CD8-positive, alpha-beta memory T cell (primary cell): ENCODE results near the gene MED13L. TPM values are rescaled to one million over a fixed set of nuclear protein-coding genes. Genes with fewer than 3 reads are reported as not detected.

Experiments
- CTCF ChIA-PET: fragments of 350-600 bp; sonication (Branson Sonifier 250); formaldehyde crosslinking; loops from one replicate; lab custom pipeline; 2021; ENCODE audit warnings: antibody characterized with exemption; lab: Charles Lee
- POLR2A ChIA-PET: fragments of 350-600 bp; sonication (Branson Sonifier 250); formaldehyde crosslinking; loops from one replicate; lab custom pipeline; 2021; ENCODE audit warnings: antibody characterized with exemption; lab: Charles Lee
- DNase-seq, 5 donors: peaks; one replicate each; pipeline versions ENCODE4 v3.0.0 to v3.0.0-alpha.2; 2020 to 2022; ENCODE audit warnings: mixed read lengths in 1 of 5
- H3K27ac ChIP-seq: one replicate; pipeline ENCODE4 v1.7.0; 2013; ENCODE audit warnings: low read depth, mild to moderate bottlenecking, low read length, moderate library complexity
- H3K27me3 ChIP-seq: 2 replicates; pipeline ENCODE4 v1.7.0; 2013; ENCODE audit warnings: low read length, mild to moderate bottlenecking; ENCODE audit not compliant: insufficient read depth, poor library complexity, severe bottlenecking
- H3K36me3 ChIP-seq: 2 replicates; pipeline ENCODE4 v1.7.0; 2013; ENCODE audit warnings: mild to moderate bottlenecking, low read length, moderate library complexity; ENCODE audit not compliant: insufficient read depth
- H3K4me1 ChIP-seq: 2 replicates; pipeline ENCODE4 v1.7.0; 2013; ENCODE audit warnings: mild to moderate bottlenecking, low read length, moderate library complexity; ENCODE audit not compliant: insufficient read depth
- H3K4me3 ChIP-seq: 2 replicates; pipeline ENCODE4 v1.7.0; 2013; ENCODE audit warnings: mild to moderate bottlenecking, low read length
- H3K9me3 ChIP-seq: 2 replicates; pipeline ENCODE4 v1.7.0; 2013; ENCODE audit warnings: mild to moderate bottlenecking, low read length
- H3K27ac Mint-ChIP-seq, 8 donors: one replicate each; pipeline ENCODE4 v1.8.0; 2020 to 2021; ENCODE audit warnings: mixed read lengths in 8 of 8, mild to moderate bottlenecking in 6 of 8, inconsistent platforms in 3 of 8, moderate library complexity in 3 of 8
- H3K27me3 Mint-ChIP-seq, 2 donors: one replicate each; pipeline ENCODE4 v1.8.0; 2020 to 2021; ENCODE audit warnings: mixed read lengths in 2 of 2, mild to moderate bottlenecking in 1 of 2, moderate library complexity in 1 of 2
- H3K36me3 Mint-ChIP-seq, 3 donors: one replicate each; pipeline ENCODE4 v1.8.0; 2020 to 2021; ENCODE audit warnings: mixed read lengths in 3 of 3, inconsistent platforms in 1 of 3, mild to moderate bottlenecking in 1 of 3
- H3K4me1 Mint-ChIP-seq, 3 donors: one replicate each; pipeline ENCODE4 v1.8.0; 2020 to 2021; ENCODE audit warnings: mixed read lengths in 3 of 3, inconsistent platforms in 1 of 3, mild to moderate bottlenecking in 1 of 3
- H3K4me3 Mint-ChIP-seq, 7 donors: one replicate each; pipeline ENCODE4 v1.8.0; 2020 to 2021; ENCODE audit warnings: mixed read lengths in 7 of 7, mild to moderate bottlenecking in 6 of 7, moderate library complexity in 4 of 7, inconsistent platforms in 2 of 7
- H3K9me3 Mint-ChIP-seq, 5 donors: one replicate each; pipeline ENCODE4 v1.8.0; 2020 to 2022; ENCODE audit warnings: mixed read lengths in 5 of 5, mild to moderate bottlenecking in 3 of 5, moderate library complexity in 2 of 5, inconsistent platforms in 1 of 5
- polyA plus RNA-seq: library from polyadenylated mRNA; unstranded; fragments of 300-500 nt; fragmentation: Illumina TruSeq; gene quantifications from one replicate; pipeline ENCODE4 v1.2.3, GENCODE V29; 2021
- total RNA-seq, 2 experiments: library from RNA; stranded (reverse); gene quantifications; one replicate each; pipeline ENCODE4 v1.2.3, GENCODE V29; 2021

MED13L gene
- total and polyA plus RNA-seq, 3 experiments from 2014 or later = 6.6 to 53.4 (median 49.7) TPM

GRCh38 chr12:116092776-116093175 is 184.7 kb downstream of the MED13L start:
- Histone ChIP-seq H3K36me3 (no peaks in the 10 kb centered on the region), H3K27me3 (no peaks in the 10 kb centered on the region), H3K27ac (no peak overlapping the region), H3K4me3 (no peak overlapping the region), H3K9me3 (no peaks in the 10 kb centered on the region), H3K4me1 (peaks cover 10% of the 10 kb centered on the region)
- Mint-ChIP-seq H3K27me3 (no peaks in the 10 kb centered on the region), H3K9me3 (no peaks in the 10 kb centered on the region), H3K4me3 (no peak overlapping the region), H3K4me1 (peaks cover 34 to 49% (median 39%) of the 10 kb centered on the region in 3 donors), H3K27ac (no peak overlapping the region), H3K36me3 (peaks cover 12 to 36% (median 13%) of the 10 kb centered on the region in 3 donors)
- POLR2A ChIA-PET = no interaction called here
- no peak for DNase-seq
- CTCF ChIA-PET = no interaction called here

GRCh38 chr12:116092162-116092561 is 185.3 kb downstream of the MED13L start:
- peaks cover 12 to 33% (median 13%) of the 10 kb centered on the region in 3 donors for H3K36me3 Mint-ChIP-seq
- H3K27me3 Mint-ChIP-seq = peaks cover 0 to 1% of the 10 kb centered on the region in 2 donors
- ChIA-PET POLR2A (no interaction called here), CTCF (no interaction called here)
- H3K9me3 Mint-ChIP-seq = no peaks in the 10 kb centered on the region
- Histone ChIP-seq H3K27me3 (no peaks in the 10 kb centered on the region), H3K9me3 (no peaks in the 10 kb centered on the region), H3K4me1 (peaks cover 10% of the 10 kb centered on the region), H3K36me3 (no peaks in the 10 kb centered on the region), H3K27ac (no peak overlapping the region), H3K4me3 (no peak overlapping the region)
- H3K4me3 Mint-ChIP-seq = no peak overlapping the region
- H3K27ac Mint-ChIP-seq = no peak overlapping the region
- no peak for DNase-seq
- H3K4me1 Mint-ChIP-seq = peaks cover 41 to 55% (median 45%) of the 10 kb centered on the region in 3 donors

DNA sequence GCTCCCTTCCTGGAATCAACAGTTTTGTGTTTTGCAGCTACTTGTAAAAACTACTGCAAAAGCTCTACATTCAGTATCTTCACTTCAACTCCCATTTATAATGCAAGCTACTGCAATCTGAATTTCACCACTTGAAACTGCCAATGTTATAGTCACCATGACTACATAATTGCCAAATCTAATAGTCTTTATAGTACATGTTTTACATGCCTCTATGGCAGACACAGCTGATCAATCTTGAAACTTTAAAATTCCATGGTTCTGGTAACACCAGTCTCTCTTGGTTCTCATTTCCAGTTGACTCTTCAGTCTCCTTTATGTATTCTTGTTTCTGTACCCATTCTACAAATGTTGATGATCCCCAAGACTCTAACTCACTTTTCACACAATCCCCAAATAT is 185.9 kb downstream of the MED13L start:
- H3K9me3 ChIP-seq = no peaks in the 10 kb centered on the region
- DNase-seq = no peak
- H3K27me3 ChIP-seq = no peaks in the 10 kb centered on the region
- no peak overlapping the region for H3K4me3 ChIP-seq
- H3K4me3 Mint-ChIP-seq = no peak overlapping the region
- H3K36me3 Mint-ChIP-seq = peaks cover 11 to 30% (median 13%) of the 10 kb centered on the region in 3 donors
- H3K27ac Mint-ChIP-seq = no peak overlapping the region
- H3K36me3 ChIP-seq = no peaks in the 10 kb centered on the region
- ChIA-PET CTCF (no interaction called here), POLR2A (no interaction called here)
- H3K27me3 Mint-ChIP-seq = peaks cover 0 to 1% of the 10 kb centered on the region in 2 donors
- peaks cover 41 to 58% (median 45%) of the 10 kb centered on the region in 3 donors for H3K4me1 Mint-ChIP-seq
- peaks cover 10% of the 10 kb centered on the region for H3K4me1 ChIP-seq
- no peaks in the 10 kb centered on the region for H3K9me3 Mint-ChIP-seq
- no peak overlapping the region for H3K27ac ChIP-seq

GRCh38 chr12:116090516-116090915 is 187.0 kb downstream of the MED13L start:
- Mint-ChIP-seq H3K27ac (no peak overlapping the region), H3K27me3 (peaks cover 0 to 1% of the 10 kb centered on the region in 2 donors), H3K4me3 (no peak overlapping the region), H3K4me1 (peaks cover 46 to 59% (median 47%) of the 10 kb centered on the region in 3 donors), H3K36me3 (peaks cover 8 to 25% (median 9%) of the 10 kb centered on the region in 3 donors), H3K9me3 (no peaks in the 10 kb centered on the region)
- Histone ChIP-seq H3K4me3 (no peak overlapping the region), H3K27ac (no peak overlapping the region), H3K4me1 (peaks cover 10% of the 10 kb centered on the region), H3K27me3 (no peaks in the 10 kb centered on the region), H3K9me3 (no peaks in the 10 kb centered on the region), H3K36me3 (no peaks in the 10 kb centered on the region)
- ChIA-PET CTCF (no interaction called here), POLR2A (interaction anchor here (1.0 kb wide), 1 partner anchor 12 kb away, joined by 5 read pairs; no protein-coding TSS in a partner anchor)
- DNase-seq = no peak

GRCh38 chr12:116089080-116089479 is 188.4 kb downstream of the MED13L start:
- Mint-ChIP-seq H3K27me3 (peaks cover 0 to 1% of the 10 kb centered on the region in 2 donors), H3K4me1 (peaks cover 46 to 59% (median 49%) of the 10 kb centered on the region in 3 donors), H3K4me3 (peak overlapping the region in 1 of 7 donors; percentile 38), H3K9me3 (no peaks in the 10 kb centered on the region), H3K27ac (no peak overlapping the region), H3K36me3 (peaks cover 9 to 22% (median 11%) of the 10 kb centered on the region in 3 donors)
- ChIA-PET CTCF (no interaction called here), POLR2A (no interaction called here)
- Histone ChIP-seq H3K4me1 (peaks cover 10% of the 10 kb centered on the region), H3K4me3 (no peak overlapping the region), H3K9me3 (no peaks in the 10 kb centered on the region), H3K36me3 (no peaks in the 10 kb centered on the region), H3K27me3 (no peaks in the 10 kb centered on the region), H3K27ac (no peak overlapping the region)
- no peak for DNase-seq

- H3K4me3 Mint-ChIP-seq = peak overlapping the region in 4 of 7 donors; percentile 8 to 46 (median 22)
Measured at GRCh38 chr12:116087962-116088361, 189.5 kb downstream of the MED13L start.

DNA sequence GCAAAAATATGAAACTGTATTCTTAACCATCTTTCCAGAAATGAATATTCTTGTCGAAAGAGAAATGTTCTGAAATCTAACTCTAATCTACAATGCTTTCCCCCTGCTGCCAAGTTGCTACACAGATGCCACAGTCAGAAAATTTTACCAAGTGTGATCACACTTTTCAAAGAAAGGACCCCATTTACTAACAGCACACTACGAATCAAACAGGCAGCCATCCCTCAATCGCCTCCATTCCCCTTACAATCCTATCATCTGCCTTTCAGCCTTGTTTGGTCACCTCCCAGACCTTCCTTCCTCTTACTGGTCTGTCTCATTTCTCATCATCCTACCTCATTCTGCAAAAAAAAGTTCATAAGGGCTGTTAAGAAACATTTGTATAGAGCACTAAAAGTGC is 190.1 kb downstream of the MED13L start:
- H3K9me3 Mint-ChIP-seq = no peaks in the 10 kb centered on the region
- H3K27ac Mint-ChIP-seq = peak overlapping the region in 2 of 8 donors; percentile 2 to 55
- H3K36me3 ChIP-seq = no peaks in the 10 kb centered on the region
- no peaks in the 10 kb centered on the region for H3K27me3 ChIP-seq
- H3K36me3 Mint-ChIP-seq = peaks cover 9 to 22% (median 13%) of the 10 kb centered on the region in 3 donors
- peaks cover 0 to 1% of the 10 kb centered on the region in 2 donors for H3K27me3 Mint-ChIP-seq
- ChIA-PET CTCF (no interaction called here), POLR2A (no interaction called here)
- peaks cover 42 to 62% (median 48%) of the 10 kb centered on the region in 3 donors for H3K4me1 Mint-ChIP-seq
- H3K27ac ChIP-seq = no peak overlapping the region
- DNase-seq = no peak
- H3K4me3 Mint-ChIP-seq = peak overlapping the region in 1 of 7 donors; percentile 49
- no peaks in the 10 kb centered on the region for H3K9me3 ChIP-seq
- H3K4me3 ChIP-seq = no peak overlapping the region
- peaks cover 10% of the 10 kb centered on the region for H3K4me1 ChIP-seq

More at GRCh38 chr12:116087962-116088361, 189.5 kb downstream of the MED13L start:
- Histone ChIP-seq H3K36me3 (no peaks in the 10 kb centered on the region), H3K4me1 (peaks cover 10% of the 10 kb centered on the region), H3K9me3 (no peaks in the 10 kb centered on the region), H3K27ac (no peak overlapping the region), H3K27me3 (no peaks in the 10 kb centered on the region), H3K4me3 (no peak overlapping the region)
- ChIA-PET CTCF (no interaction called here), POLR2A (no interaction called here)
- Mint-ChIP-seq H3K4me1 (peaks cover 46 to 61% (median 47%) of the 10 kb centered on the region in 3 donors), H3K9me3 (no peaks in the 10 kb centered on the region), H3K27me3 (peaks cover 0 to 1% of the 10 kb centered on the region in 2 donors), H3K27ac (peak overlapping the region in 4 of 8 donors; percentile 14 to 84 (median 34)), H3K36me3 (peaks cover 9 to 22% (median 13%) of the 10 kb centered on the region in 3 donors)
- no peak for DNase-seq

GRCh38 chr12:116080415-116080814 is 197.1 kb downstream of the MED13L start:
- no peak overlapping the region for H3K4me3 ChIP-seq
- H3K4me1 ChIP-seq = no peaks in the 10 kb centered on the region
- H3K4me1 Mint-ChIP-seq = peaks cover 15 to 26% (median 15%) of the 10 kb centered on the region in 3 donors
- no peaks in the 10 kb centered on the region for H3K27me3 ChIP-seq
- no peak for DNase-seq
- H3K36me3 Mint-ChIP-seq = peaks cover 0 to 7% (median 5%) of the 10 kb centered on the region in 3 donors
- CTCF ChIA-PET = no interaction called here
- POLR2A ChIA-PET = no interaction called here
- H3K9me3 Mint-ChIP-seq = no peaks in the 10 kb centered on the region
- no peaks in the 10 kb centered on the region for H3K27me3 Mint-ChIP-seq
- no peak overlapping the region for H3K4me3 Mint-ChIP-seq
- no peak overlapping the region for H3K27ac Mint-ChIP-seq
- no peak overlapping the region for H3K27ac ChIP-seq
- no peaks in the 10 kb centered on the region for H3K9me3 ChIP-seq
- no peaks in the 10 kb centered on the region for H3K36me3 ChIP-seq
